Astrocyte of the spinal cord (primary cell): ENCODE measurements around the gene ZNF205.
"Not testable (repeated sequence)": the region's sequence is repeated elsewhere in the genome, so short reads cannot be mapped to it uniquely, and the experiment has no call there.

Experiments
- DNase-seq: peaks from one replicate; pipeline ENCODE4 v3.0.0; 2011; ENCODE audit warnings: low read depth, low spot score
- H3K4me3 ChIP-seq: 2 replicates; pipeline ENCODE4 v1.5.1; 2011; ENCODE audit warnings: low read depth, mild to moderate bottlenecking, low read length, moderate library complexity
- in situ Hi-C: cut with HindIII; loops from 2 replicates; pipeline ENCODE4 v1.10.0; 2017; ENCODE audit warnings: low sequenced_read_pairs
- TF ChIP-seq, protein P1 (sequence below): IDR thresholded peaks from 2 replicates; pipeline ENCODE4 v1.5.1; 2012; ENCODE audit warnings: low read depth, mild to moderate bottlenecking, low read length, inconsistent platforms

Gene ZNF205

GRCh38 chr16:3165111-3165822 is 52.9 kb downstream of the ZNF205 start:
- DNase-seq, result no peak
- in situ Hi-C loops, result no loop called here
- H3K4me3 ChIP-seq, result no peak overlapping the region
- TF ChIP-seq, protein P1, sequence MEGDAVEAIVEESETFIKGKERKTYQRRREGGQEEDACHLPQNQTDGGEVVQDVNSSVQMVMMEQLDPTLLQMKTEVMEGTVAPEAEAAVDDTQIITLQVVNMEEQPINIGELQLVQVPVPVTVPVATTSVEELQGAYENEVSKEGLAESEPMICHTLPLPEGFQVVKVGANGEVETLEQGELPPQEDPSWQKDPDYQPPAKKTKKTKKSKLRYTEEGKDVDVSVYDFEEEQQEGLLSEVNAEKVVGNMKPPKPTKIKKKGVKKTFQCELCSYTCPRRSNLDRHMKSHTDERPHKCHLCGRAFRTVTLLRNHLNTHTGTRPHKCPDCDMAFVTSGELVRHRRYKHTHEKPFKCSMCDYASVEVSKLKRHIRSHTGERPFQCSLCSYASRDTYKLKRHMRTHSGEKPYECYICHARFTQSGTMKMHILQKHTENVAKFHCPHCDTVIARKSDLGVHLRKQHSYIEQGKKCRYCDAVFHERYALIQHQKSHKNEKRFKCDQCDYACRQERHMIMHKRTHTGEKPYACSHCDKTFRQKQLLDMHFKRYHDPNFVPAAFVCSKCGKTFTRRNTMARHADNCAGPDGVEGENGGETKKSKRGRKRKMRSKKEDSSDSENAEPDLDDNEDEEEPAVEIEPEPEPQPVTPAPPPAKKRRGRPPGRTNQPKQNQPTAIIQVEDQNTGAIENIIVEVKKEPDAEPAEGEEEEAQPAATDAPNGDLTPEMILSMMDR, result no peak

DNA sequence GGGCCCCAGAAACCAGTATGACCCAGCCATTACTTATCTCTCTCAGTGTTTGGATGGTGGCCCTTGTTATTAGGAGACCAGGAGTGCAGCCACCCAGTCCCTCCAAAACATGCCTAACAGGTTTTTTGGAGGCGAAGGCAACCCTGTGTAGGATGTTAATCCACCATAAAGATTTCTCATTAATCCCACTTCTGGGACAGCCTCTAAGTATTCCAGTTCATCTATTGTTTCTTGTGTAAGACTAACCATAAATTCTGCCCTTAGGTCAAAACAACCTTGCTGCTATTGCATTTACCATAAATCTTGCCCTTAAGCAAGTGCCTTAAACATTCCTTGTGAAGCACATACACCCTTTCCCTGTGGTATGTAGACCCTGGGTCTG is 54.1 kb downstream of the ZNF205 start:
- TF ChIP-seq, protein P1, result no peak
- no peak for DNase-seq
- in situ Hi-C loops, result no loop called here
- no peak overlapping the region for H3K4me3 ChIP-seq

- in situ Hi-C loops, DNase-seq: not testable (repeated sequence)
Observed at GRCh38 chr16:3168729-3169128, 56.3 kb downstream of the ZNF205 start.

More at GRCh38 chr16:3168729-3169128, 56.3 kb downstream of the ZNF205 start:
- H3K4me3 ChIP-seq, result not testable (repeated sequence)
